Hepatocyte (in vitro differentiated cells): Measurements from ENCODE around the gene OGFOD2.

ENCODE experiments used
- CTCF ChIP-seq: fragments of 200-600 bp; sonication (generic); IDR thresholded peaks from 2 replicates; pipeline ENCODE4 v1.5.1; 2016; ENCODE audit warnings: antibody characterized with exemption, mild to moderate bottlenecking; ENCODE audit not compliant: poor library complexity
- EZH2 ChIP-seq: fragments of 200-600 bp; sonication (generic); IDR thresholded peaks from 2 replicates; pipeline ENCODE4 v1.6.1; 2016; ENCODE audit warnings: antibody characterized with exemption, mild to moderate bottlenecking, borderline replicate concordance

- TF ChIP-seq EZH2, result no peak
- no peak for TF ChIP-seq CTCF
These were observed 10.6 kb downstream of the OGFOD2 start for GRCh38 chr12:122985338-122986257.
